Testis (tissue), 3 donors: ENCODE data around the gene GPR17. TPM values are rescaled to one million over a fixed set of nuclear protein-coding genes. Genes with fewer than 3 reads are reported as not detected.
A peak's percentile ranks its signal among the peaks of the same experiment; 100 is the strongest.

Experiments used
- DNase-seq: peaks from one replicate; pipeline ENCODE4 v3.0.0-alpha.2; 2019
- H3K27ac ChIP-seq, 2 donors: fragments of 200-600 bp; sonication (generic); one replicate each; pipeline ENCODE4 v1.5.1; 2019
- H3K27me3 ChIP-seq: fragments of 200-600 bp; sonication (generic); one replicate; pipeline ENCODE4 v1.5.1; 2019
- H3K36me3 ChIP-seq: fragments of 200-600 bp; sonication (generic); one replicate; pipeline ENCODE4 v1.5.1; 2017; ENCODE audit warnings: low read depth; ENCODE audit errors: missing control alignments
- H3K4me1 ChIP-seq: fragments of 200-600 bp; sonication (generic); one replicate; pipeline ENCODE4 v1.5.1; 2019
- H3K4me3 ChIP-seq, 2 donors: fragments of 200-600 bp; sonication (generic); one replicate each; pipeline ENCODE4 v1.5.1; 2017 to 2019
- H3K9me3 ChIP-seq: fragments of 200-600 bp; sonication (generic); one replicate; pipeline ENCODE4 v1.5.1; 2017
- CTCF ChIP-seq, 3 experiments: fragments of 450-650 bp in 2 of 3; fragments of 200-600 bp in 1 of 3; sonication (generic) in 1 of 3; IDR thresholded peaks; one replicate each; pipeline ENCODE4 v1.5.1; 2016 to 2019; ENCODE audit warnings: antibody characterized with exemption in 3 of 3, mild to moderate bottlenecking in 2 of 3, moderate library complexity in 1 of 3
- POLR2A ChIP-seq: fragments of 450-650 bp; IDR thresholded peaks from one replicate; pipeline ENCODE4 v1.6.1; 2017; ENCODE audit warnings: antibody characterized with exemption, mild to moderate bottlenecking, moderate library complexity
- WGBS, 2 donors: methylation state at CpG; one replicate each; pipeline ENCODE4 v1.1.5; 2018; 5-methylcytosine and 5-hydroxymethylcytosine counted together
- intact Hi-C: fragments of 100-400 bp; cut with DNase I; formaldehyde crosslinking; loops from one replicate; pipeline ENCODE4 v1.15.1; 2023; ENCODE audit warnings: low total_unique reads
- polyA plus RNA-seq: library from polyadenylated mRNA; stranded (reverse); fragments of 350-450 nt; fragmentation: Illumina TruSeq; extraction: RNeasy Lipid Tissue Mini Kit (QIAGEN cat#74804); gene quantifications from one replicate; pipeline ENCODE4 v1.2.3, GENCODE V29; 2014; ENCODE audit warnings: low read depth, low replicate concordance; ENCODE audit not compliant: insufficient read depth
- total RNA-seq, 2 donors: library from RNA; depleted of rRNA; stranded (reverse); fragments of >200 nt; gene quantifications; one replicate each; pipeline ENCODE4 v1.2.3, GENCODE V29; 2016

Gene GPR17
- total and polyA plus RNA-seq, 3 donors from 2014 or later: 0.25 to 0.29 TPM; not detected in 1

- peaks cover 2% of the 10 kb centered on the region for H3K4me1 ChIP-seq
Measured at GRCh38 chr2:127637725-127638252, 8.2 kb upstream of the GPR17 start.

GRCh38 chr2:127638361-127639110, 7.4 kb upstream of the GPR17 start:
- WGBS, 2 donors: 85 to 86% methylated on average over 6 to 23 of the region's 23 CpGs
- intact Hi-C loops: no loop called here
- TF ChIP-seq CTCF (IDR thresholded peaks at IDR 0.05) (no peak), POLR2A (no peak)
- Histone ChIP-seq H3K4me3 (no peak overlapping the region), H3K27ac (no peak overlapping the region), H3K4me1 (peaks cover 2% of the 10 kb centered on the region), H3K9me3 (no peaks in the 10 kb centered on the region), H3K27me3 (no peaks in the 10 kb centered on the region), H3K36me3 (no peaks in the 10 kb centered on the region)
- DNase-seq: no peak

More at GRCh38 chr2:127637725-127638252, 8.2 kb upstream of the GPR17 start:
- WGBS, 2 donors: 51 to 57% methylated on average over 8 of the region's 8 CpGs
- H3K27me3 ChIP-seq: no peaks in the 10 kb centered on the region
- intact Hi-C loops: no loop called here
- TF ChIP-seq CTCF (IDR thresholded peaks at IDR 0.05): no peak
- H3K4me3 ChIP-seq: no peak overlapping the region
- H3K36me3 ChIP-seq: no peaks in the 10 kb centered on the region
- no peaks in the 10 kb centered on the region for H3K9me3 ChIP-seq
- H3K27ac ChIP-seq: no peak overlapping the region
- no peak for DNase-seq

DNA sequence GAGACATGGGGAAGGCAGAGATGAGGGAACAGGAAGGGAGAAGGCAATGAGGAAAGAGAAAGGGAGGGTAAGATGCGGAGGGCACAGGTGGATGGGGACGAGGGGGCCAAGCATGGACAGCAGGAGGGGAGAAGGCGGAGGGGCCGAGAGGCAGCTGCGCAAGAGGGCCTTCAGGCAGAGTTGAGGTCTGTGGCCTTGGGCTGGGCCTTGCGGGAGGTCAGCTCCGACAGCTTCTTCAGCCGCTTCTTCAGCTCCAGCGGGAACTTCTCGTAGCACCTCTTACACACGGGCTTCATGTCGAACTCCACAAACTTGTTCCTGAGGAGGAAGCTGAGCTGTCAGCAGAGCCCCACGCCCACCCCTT, 6.9 kb upstream of the GPR17 start:
- Histone ChIP-seq H3K9me3 (no peaks in the 10 kb centered on the region), H3K4me1 (peaks cover 1% of the 10 kb centered on the region), H3K27ac (no peak overlapping the region), H3K27me3 (no peaks in the 10 kb centered on the region), H3K4me3 (no peak overlapping the region), H3K36me3 (no peaks in the 10 kb centered on the region)
- WGBS, 2 donors: 88 to 93% methylated on average over 13 of the region's 13 CpGs
- DNase-seq: no peak
- no peak for TF ChIP-seq CTCF (IDR thresholded peaks at IDR 0.05)
- no peak for TF ChIP-seq POLR2A
- intact Hi-C loops: no loop called here

- no peaks in the 10 kb centered on the region for H3K9me3 ChIP-seq
- no peak for DNase-seq
- 88% methylated on average over 25 of the region's 25 CpGs; no CpG with 5 or more reads in 1 of the 2 donors for WGBS, 2 donors
- no peak overlapping the region for H3K4me3 ChIP-seq
- H3K27me3 ChIP-seq: no peaks in the 10 kb centered on the region
- no peak overlapping the region for H3K27ac ChIP-seq
- TF ChIP-seq POLR2A: no peak
- peak in 1 of 3 experiments; percentile 10 for TF ChIP-seq CTCF (IDR thresholded peaks at IDR 0.05)
- no peaks in the 10 kb centered on the region for H3K4me1 ChIP-seq
- intact Hi-C loops: no loop called here
- no peaks in the 10 kb centered on the region for H3K36me3 ChIP-seq
Measured at GRCh38 chr2:127640082-127641072, 5.6 kb upstream of the GPR17 start.
